HEK293 (cell line): ENCODE results near the gene GNPTG.

ENCODE experiments used
- CTCF ChIA-PET: fragments of 350-600 bp; formaldehyde crosslinking; extraction: SDS; loops from one replicate; lab custom pipeline; 2021; ENCODE audit warnings: antibody characterized with exemption; lab: Yijun Ruan, JAX
- POLR2A ChIA-PET: fragments of 300-600 bp; formaldehyde crosslinking; extraction: SDS; loops from one replicate; lab custom pipeline; 2020; ENCODE audit warnings: antibody characterized with exemption, inconsistent platforms; lab: Yijun Ruan, JAX
- H3K27ac ChIP-seq: fragments of 200-500 bp; sonication (Bioruptor generic); 2 replicates; pipeline ENCODE4 v1.5.1; 2014; ENCODE audit warnings: low read depth, low read length, control low read depth, inconsistent platforms; ENCODE audit errors: extremely low read depth
- H3K36me3 ChIP-seq, 2 experiments: fragments of 200-500 bp in 1 of 2; sonication (Bioruptor generic) in 1 of 2; 1 replicate in 1 of 2; 2 replicates in 1 of 2; pipeline ENCODE4 v1.5.1; 2014 to 2017; ENCODE audit warnings: inconsistent platforms in 2 of 2, low read length in 2 of 2; ENCODE audit not compliant: control insufficient read depth in 2 of 2, insufficient read depth in 1 of 2
- H3K4me1 ChIP-seq: fragments of 200-500 bp; sonication (Bioruptor generic); 2 replicates; pipeline ENCODE4 v1.5.1; 2014; ENCODE audit warnings: mild to moderate bottlenecking, low read length, inconsistent platforms; ENCODE audit not compliant: control insufficient read depth, insufficient read depth
- H3K4me3 ChIP-seq: 2 replicates; pipeline ENCODE4 v1.5.1; 2011; ENCODE audit warnings: low read depth, mild to moderate bottlenecking, control low read depth, low read length, moderate library complexity
- H3K9me3 ChIP-seq: fragments of 200-500 bp; sonication (Bioruptor generic); 2 replicates; pipeline ENCODE4 v1.5.1; 2014; ENCODE audit warnings: low read depth, low read length, inconsistent platforms; ENCODE audit not compliant: control insufficient read depth, insufficient read depth
- EGR2 ChIP-seq: fragments of 450-650 bp; formaldehyde crosslinking; IDR thresholded peaks from 2 replicates; pipeline ENCODE4 v1.5.1; 2016; ENCODE audit warnings: low read depth, missing biosample characterization, missing genetic modification characterization
- GLIS1 ChIP-seq: fragments of 450-650 bp; formaldehyde crosslinking; IDR thresholded peaks from 2 replicates; pipeline ENCODE4 v1.5.1; 2016; ENCODE audit warnings: missing biosample characterization, missing genetic modification characterization
- GLIS2 ChIP-seq: fragments of 450-650 bp; formaldehyde crosslinking; IDR thresholded peaks from 2 replicates; pipeline ENCODE4 v1.5.1; 2016; ENCODE audit warnings: missing biosample characterization, missing genetic modification characterization
- MZF1 ChIP-seq: fragments of 450-650 bp; formaldehyde crosslinking; IDR thresholded peaks from 2 replicates; pipeline ENCODE4 v1.5.1; 2017; ENCODE audit warnings: missing biosample characterization, missing genetic modification characterization, borderline replicate concordance
- PRDM1 ChIP-seq: fragments of 450-650 bp; formaldehyde crosslinking; IDR thresholded peaks from 2 replicates; pipeline ENCODE4; 2016; ENCODE audit warnings: missing biosample characterization, missing genetic modification characterization
- WT1 ChIP-seq: fragments of 450-650 bp; formaldehyde crosslinking; IDR thresholded peaks from 2 replicates; pipeline ENCODE4 v1.5.1; 2016; ENCODE audit warnings: missing biosample characterization, missing genetic modification characterization
- ZBTB1 ChIP-seq: fragments of 450-650 bp; formaldehyde crosslinking; IDR thresholded peaks from 2 replicates; pipeline ENCODE4 v1.5.1; 2016; ENCODE audit warnings: missing biosample characterization, missing genetic modification characterization
- ZBTB10 ChIP-seq: fragments of 450-650 bp; formaldehyde crosslinking; IDR thresholded peaks from 2 replicates; pipeline ENCODE4 v1.5.1; 2016; ENCODE audit warnings: missing biosample characterization, missing genetic modification characterization
- ZBTB7A ChIP-seq: fragments of 450-650 bp; formaldehyde crosslinking; IDR thresholded peaks from 2 replicates; pipeline ENCODE4 v1.5.1; 2016; ENCODE audit warnings: low read depth, missing biosample characterization, missing genetic modification characterization
- ZNF112 ChIP-seq: fragments of 450-650 bp; formaldehyde crosslinking; IDR thresholded peaks from 2 replicates; pipeline ENCODE4 v1.5.0; 2017; ENCODE audit warnings: missing biosample characterization, missing genetic modification characterization
- ZNF16 ChIP-seq: fragments of 450-650 bp; formaldehyde crosslinking; IDR thresholded peaks from 2 replicates; pipeline ENCODE4 v1.5.1; 2016; ENCODE audit warnings: low read depth, missing biosample characterization, missing genetic modification characterization
- ZNF19 ChIP-seq: fragments of 450-650 bp; formaldehyde crosslinking; IDR thresholded peaks from 2 replicates; pipeline ENCODE4; 2016; ENCODE audit warnings: missing biosample characterization, missing genetic modification characterization, low read depth
- ZNF24 ChIP-seq: fragments of 450-650 bp; formaldehyde crosslinking; IDR thresholded peaks from 2 replicates; pipeline ENCODE4 v1.5.1; 2016; ENCODE audit warnings: missing biosample characterization, missing genetic modification characterization
- ZNF324 ChIP-seq: fragments of 450-650 bp; formaldehyde crosslinking; IDR thresholded peaks from 2 replicates; pipeline ENCODE4 v1.5.1; 2016; ENCODE audit warnings: missing biosample characterization, missing genetic modification characterization
- ZNF394 ChIP-seq: fragments of 450-650 bp; formaldehyde crosslinking; IDR thresholded peaks from 2 replicates; pipeline ENCODE4 v1.5.1; 2016; ENCODE audit warnings: missing biosample characterization, missing genetic modification characterization, mild to moderate bottlenecking, moderate library complexity, borderline replicate concordance
- ZNF398 ChIP-seq: fragments of 450-650 bp; formaldehyde crosslinking; IDR thresholded peaks from 2 replicates; pipeline ENCODE4 v1.5.1; 2017; ENCODE audit warnings: missing biosample characterization, missing genetic modification characterization
- ZNF530 ChIP-seq: fragments of 450-650 bp; formaldehyde crosslinking; IDR thresholded peaks from 2 replicates; pipeline ENCODE4 v1.5.1; 2016; ENCODE audit warnings: low read depth, missing biosample characterization, missing genetic modification characterization
- ZNF558 ChIP-seq: fragments of 450-650 bp; formaldehyde crosslinking; IDR thresholded peaks from 2 replicates; pipeline ENCODE4 v1.5.1; 2016; ENCODE audit warnings: missing biosample characterization, missing genetic modification characterization
- ZNF600 ChIP-seq: fragments of 450-650 bp; formaldehyde crosslinking; IDR thresholded peaks from 2 replicates; pipeline ENCODE4 v1.5.1; 2016; ENCODE audit warnings: missing biosample characterization, missing genetic modification characterization
- ZNF747 ChIP-seq: fragments of 450-650 bp; formaldehyde crosslinking; IDR thresholded peaks from 2 replicates; pipeline ENCODE4 v1.5.1; 2016; ENCODE audit warnings: missing biosample characterization, missing genetic modification characterization
- ZNF768 ChIP-seq: fragments of 450-650 bp; formaldehyde crosslinking; IDR thresholded peaks from 2 replicates; pipeline ENCODE4 v1.5.1; 2018; ENCODE audit warnings: missing biosample characterization, mild to moderate bottlenecking, missing genetic modification characterization
- ZNF776 ChIP-seq: fragments of 450-650 bp; formaldehyde crosslinking; IDR thresholded peaks from 2 replicates; pipeline ENCODE4 v1.5.0; 2017; ENCODE audit warnings: missing biosample characterization, missing genetic modification characterization, borderline replicate concordance
- ZNF785 ChIP-seq: fragments of 450-650 bp; formaldehyde crosslinking; IDR thresholded peaks from 2 replicates; pipeline ENCODE4 v1.5.1; 2016; ENCODE audit warnings: missing biosample characterization, missing genetic modification characterization
- ZNF837 ChIP-seq: fragments of 450-650 bp; formaldehyde crosslinking; IDR thresholded peaks from 2 replicates; pipeline ENCODE4 v1.5.1; 2016; ENCODE audit warnings: missing biosample characterization, missing genetic modification characterization
- ZSCAN5A ChIP-seq: fragments of 450-650 bp; formaldehyde crosslinking; IDR thresholded peaks from 2 replicates; pipeline ENCODE4 v1.5.1; 2016; ENCODE audit warnings: missing biosample characterization, missing genetic modification characterization
- TF ChIP-seq, protein P1 (sequence below): fragments of 450-650 bp; formaldehyde crosslinking; IDR thresholded peaks from 2 replicates; pipeline ENCODE4 v1.5.1; 2016; ENCODE audit warnings: missing biosample characterization, missing genetic modification characterization

Gene GNPTG

GRCh38 chr16:1306334-1306733, 45.4 kb upstream of the GNPTG start:
- peaks cover 0 to 6% of the 10 kb centered on the region in 2 experiments; a peak in 1 of 3 replicates for H3K36me3 ChIP-seq
- peaks cover 4% of the 10 kb centered on the region for H3K4me1 ChIP-seq
- peak; percentile 50; the same call in 1 of the 2 replicates for TF ChIP-seq ZNF16
- no peak for TF ChIP-seq ZNF785
- TF ChIP-seq, all 188 proteins: peak for 1
- CTCF ChIA-PET: no interaction called here
- no peak overlapping the region for H3K27ac ChIP-seq
- POLR2A ChIA-PET: no interaction called here
- H3K4me3 ChIP-seq: no peak overlapping the region
- H3K9me3 ChIP-seq: no peaks in the 10 kb centered on the region

DNA sequence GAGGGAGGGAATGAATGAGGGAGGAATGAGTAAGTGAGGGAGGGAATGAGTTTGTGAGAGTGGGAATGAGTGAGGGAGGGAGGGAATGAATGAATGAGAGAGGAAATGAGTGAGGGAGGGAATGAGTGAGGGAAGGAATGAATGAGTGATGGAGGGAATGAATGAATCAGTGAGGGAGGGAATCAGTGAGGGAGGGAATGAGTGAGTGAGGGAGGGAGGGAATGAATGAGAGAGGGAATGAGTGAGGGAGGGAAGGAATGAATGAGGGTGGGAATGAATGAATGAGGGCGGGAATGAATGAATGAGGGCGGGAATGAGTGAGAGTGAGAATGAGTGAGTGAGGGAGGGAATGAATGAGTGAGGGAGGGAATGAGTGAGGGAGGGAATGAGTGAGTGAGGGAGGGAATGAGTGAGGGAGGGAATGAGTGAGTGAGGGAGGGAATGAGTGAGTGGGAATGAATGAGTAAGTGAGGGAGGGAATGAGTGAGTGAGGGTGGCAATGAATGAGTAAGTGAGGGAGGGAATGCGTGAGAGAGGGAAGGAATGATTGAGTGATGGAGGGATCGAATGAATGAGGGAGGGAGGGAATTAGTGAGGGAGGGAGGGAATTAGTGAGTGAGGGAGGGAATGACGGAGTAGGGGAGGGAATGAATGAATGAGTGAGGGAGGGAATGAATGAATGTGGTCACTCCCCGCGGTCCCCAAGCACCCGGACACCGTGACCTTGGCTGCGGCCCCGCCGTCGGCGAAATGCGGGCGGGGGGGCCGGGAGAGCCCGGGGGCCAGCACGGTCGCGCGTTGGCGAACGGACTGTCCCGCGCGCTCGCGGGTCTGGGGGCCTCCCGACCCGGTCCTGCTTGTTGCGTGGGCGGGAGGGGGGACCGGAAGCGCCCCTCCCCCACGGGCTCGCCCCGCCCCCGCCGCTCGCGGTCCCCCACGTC, 43.4 kb upstream of the GNPTG start:
- POLR2A ChIA-PET: interaction anchor here (1.0 to 1.6 kb wide), 4 partner anchors 7 to 34 kb away, joined by 3 to 10 read pairs (median 3); no protein-coding TSS in a partner anchor
- peaks cover 8% of the 10 kb centered on the region for H3K4me1 ChIP-seq
- TF ChIP-seq ZNF24: peak; percentile 100
- TF ChIP-seq ZNF837 (tag by site-specific recombination): peak; percentile 21; the same call in 1 of the 2 replicates
- no peak for TF ChIP-seq ZNF19 (tag by site-specific recombination)
- peak; percentile 87 for TF ChIP-seq ZNF398 (tag by site-specific recombination)
- TF ChIP-seq MZF1: peak; percentile 28; the same call in 1 of the 2 replicates
- peak; percentile 15; the same call in 1 of the 2 replicates for TF ChIP-seq ZNF324
- TF ChIP-seq ZBTB1 (tag by site-specific recombination): 0 out of 2 replicates have a peak, but pooled peaks have one; percentile 43
- TF ChIP-seq GLIS2 (tag by site-specific recombination): peak; percentile 57; the same call in 1 of the 2 replicates
- TF ChIP-seq ZNF600: peak; percentile 41; the same call in 1 of the 2 replicates
- no peak for TF ChIP-seq ZNF558 (tag by site-specific recombination)
- TF ChIP-seq EGR2: 0 out of 2 replicates have a peak, but pooled peaks have one; percentile 4
- TF ChIP-seq ZSCAN5A: peak; percentile 65
- TF ChIP-seq, protein P1, sequence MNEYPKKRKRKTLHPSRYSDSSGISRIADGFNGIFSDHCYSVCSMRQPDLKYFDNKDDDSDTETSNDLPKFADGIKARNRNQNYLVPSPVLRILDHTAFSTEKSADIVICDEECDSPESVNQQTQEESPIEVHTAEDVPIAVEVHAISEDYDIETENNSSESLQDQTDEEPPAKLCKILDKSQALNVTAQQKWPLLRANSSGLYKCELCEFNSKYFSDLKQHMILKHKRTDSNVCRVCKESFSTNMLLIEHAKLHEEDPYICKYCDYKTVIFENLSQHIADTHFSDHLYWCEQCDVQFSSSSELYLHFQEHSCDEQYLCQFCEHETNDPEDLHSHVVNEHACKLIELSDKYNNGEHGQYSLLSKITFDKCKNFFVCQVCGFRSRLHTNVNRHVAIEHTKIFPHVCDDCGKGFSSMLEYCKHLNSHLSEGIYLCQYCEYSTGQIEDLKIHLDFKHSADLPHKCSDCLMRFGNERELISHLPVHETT: 0 out of 2 replicates have a peak, but pooled peaks have one; percentile 32
- TF ChIP-seq WT1 (tag by site-specific recombination): peak; percentile 63
- TF ChIP-seq ZNF112 (tag by site-specific recombination): no peak
- TF ChIP-seq PRDM1: 0 out of 2 replicates have a peak, but pooled peaks have one; percentile 56
- TF ChIP-seq GLIS1 (tag by site-specific recombination): peak; percentile 7; the same call in 1 of the 2 replicates
- 0 out of 2 replicates have a peak, but pooled peaks have one; percentile 14 for TF ChIP-seq ZNF785
- TF ChIP-seq ZNF16: no peak
- no peak; the same call in 1 of the 2 replicates for TF ChIP-seq ZBTB7A (tag by site-specific recombination)
- no peak for TF ChIP-seq ZNF530
- TF ChIP-seq ZNF394 (tag by site-specific recombination): no peak
- no peak for TF ChIP-seq ZNF747 (tag by site-specific recombination)
- no peak for TF ChIP-seq ZNF776
- TF ChIP-seq ZNF768 (tag by site-specific recombination): no peak
- no peak for TF ChIP-seq ZBTB10 (tag by site-specific recombination)

More for the DNA sequence above, 43.4 kb upstream of the GNPTG start:
- Histone ChIP-seq H3K36me3 (peaks cover 0 to 24% of the 10 kb centered on the region in 2 experiments; a peak in 1 of 3 replicates), H3K9me3 (no peaks in the 10 kb centered on the region), H3K27ac (no peak overlapping the region; the same call in 1 of the 2 replicates), H3K4me3 (peak overlapping the region; percentile 81)
- CTCF ChIA-PET: no interaction called here
